Measurements from ENCODE around the gene CNOT10.

GRCh38 chr3:32782407-32782806 lies 97.4 kb downstream of the CNOT10 start:
- TF ChIP-seq SP1 (IDR thresholded peaks at IDR 0.05) (no peak), TARDBP (IDR thresholded peaks at IDR 0.05) (no peak), ELF4 (IDR thresholded peaks at IDR 0.05) (no peak), BHLHE40 (IDR thresholded peaks at IDR 0.05; ENCODE audit: borderline replicate concordance) (no peak), SUZ12 (IDR thresholded peaks at IDR 0.05) (no peak)
